GM19025 (cell line): Measurements from ENCODE around the gene RNFT2.

Experiments
- ATAC-seq: cut with Tn5 transposase; IDR thresholded peaks from one replicate; pipeline ENCODE4 v1.9.1; 2021; ENCODE audit warnings: mild to moderate bottlenecking, low read depth, moderate library complexity; ENCODE audit not compliant: unreplicated experiment

RNFT2 gene

DNA sequence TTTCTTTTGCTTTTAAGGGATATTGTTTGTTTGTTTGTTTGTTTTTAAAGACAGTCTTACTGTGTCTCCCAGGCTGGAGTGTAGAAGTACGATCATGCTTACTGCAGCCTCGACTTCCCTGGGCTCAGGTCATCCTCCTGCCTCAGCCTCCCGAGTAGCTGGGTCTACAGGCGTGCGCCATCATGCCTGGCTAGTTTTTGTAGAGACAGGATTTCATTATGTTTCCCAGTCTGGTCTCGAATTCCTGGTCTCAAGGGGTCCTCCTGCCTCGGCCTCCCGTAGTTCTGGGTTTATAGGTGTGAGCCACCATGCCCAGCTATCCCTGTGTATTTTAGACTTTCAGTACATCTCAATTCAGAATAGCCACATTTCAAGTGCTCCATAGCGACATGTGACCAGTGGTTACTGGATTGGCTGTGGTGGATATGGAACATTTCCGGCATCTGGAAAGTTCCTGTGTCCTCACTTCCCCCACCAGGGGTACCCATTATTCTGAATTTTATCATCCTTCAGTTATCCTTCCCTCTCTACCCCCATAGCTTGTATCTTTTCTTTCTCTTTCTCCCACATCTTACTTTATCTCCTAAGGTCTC lies 82.0 kb downstream of the RNFT2 start:
- no peak for ATAC-seq

DNA sequence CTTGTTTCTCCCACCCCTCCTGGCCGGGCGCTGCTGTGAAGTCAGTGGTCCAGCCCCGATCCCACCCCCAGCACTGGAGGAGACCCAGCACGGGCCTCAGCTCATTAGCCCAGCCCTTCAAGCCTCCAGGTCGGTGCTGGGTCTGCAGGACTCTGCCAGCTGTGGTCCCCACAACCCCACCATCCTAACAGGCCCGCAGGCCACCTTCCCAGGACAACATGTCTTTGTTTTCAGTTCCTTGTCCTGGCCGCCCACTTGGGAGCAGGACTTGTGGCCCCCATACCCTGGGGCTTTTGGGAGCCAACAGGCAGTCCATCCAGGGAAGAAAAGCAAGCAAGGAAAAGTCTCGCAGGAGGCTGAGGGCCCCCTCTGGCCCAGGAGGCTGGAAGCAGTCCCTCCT lies 83.2 kb downstream of the RNFT2 start:
- no peak for ATAC-seq

- no peak for ATAC-seq
Measured at GRCh38 chr12:116827432-116827831, 89.3 kb downstream of the RNFT2 start.

DNA sequence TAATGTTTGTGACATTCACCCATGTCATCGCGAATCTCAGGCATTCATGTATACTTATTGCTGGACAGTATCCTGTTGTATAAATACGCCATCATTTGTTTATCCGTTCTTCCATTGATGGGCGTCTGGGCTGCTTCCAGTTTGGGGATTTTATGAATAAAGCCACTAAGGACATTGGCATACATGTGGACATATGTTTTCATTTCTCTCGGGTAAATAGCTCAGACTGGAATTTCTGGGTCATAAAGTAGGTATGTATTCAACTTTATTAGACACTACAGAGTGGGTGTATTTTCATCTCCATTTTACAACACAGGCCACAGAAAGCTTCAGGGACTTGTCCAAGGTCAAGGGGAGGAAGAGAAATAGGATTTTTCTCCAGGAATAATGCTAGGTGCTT lies 94.2 kb downstream of the RNFT2 start:
- no peak for ATAC-seq

DNA sequence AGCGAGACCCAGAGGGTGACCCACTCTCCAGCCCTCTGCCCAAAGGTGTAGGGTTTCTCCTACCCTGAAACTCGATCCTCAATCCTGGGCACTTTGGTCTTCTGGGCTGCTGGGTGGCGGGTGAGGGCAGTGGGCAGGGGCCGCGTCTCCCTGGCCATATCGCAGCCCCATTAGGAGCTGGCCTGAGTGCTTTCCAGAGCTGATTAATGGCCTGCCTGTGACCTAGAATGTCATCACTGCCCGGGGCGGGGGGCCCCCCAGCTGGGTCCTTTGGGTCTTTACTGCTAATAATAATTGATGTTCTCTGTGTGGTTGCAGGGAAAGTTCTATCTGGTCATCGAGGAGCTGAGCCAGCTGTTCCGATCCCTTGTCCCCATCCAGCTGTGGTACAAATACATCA lies 95.4 kb downstream of the RNFT2 start:
- ATAC-seq: no peak

GRCh38 chr12:116835484-116835883 lies 97.4 kb downstream of the RNFT2 start:
- no peak for ATAC-seq

GRCh38 chr12:116837097-116837496 lies 99.0 kb downstream of the RNFT2 start:
- no peak for ATAC-seq

DNA sequence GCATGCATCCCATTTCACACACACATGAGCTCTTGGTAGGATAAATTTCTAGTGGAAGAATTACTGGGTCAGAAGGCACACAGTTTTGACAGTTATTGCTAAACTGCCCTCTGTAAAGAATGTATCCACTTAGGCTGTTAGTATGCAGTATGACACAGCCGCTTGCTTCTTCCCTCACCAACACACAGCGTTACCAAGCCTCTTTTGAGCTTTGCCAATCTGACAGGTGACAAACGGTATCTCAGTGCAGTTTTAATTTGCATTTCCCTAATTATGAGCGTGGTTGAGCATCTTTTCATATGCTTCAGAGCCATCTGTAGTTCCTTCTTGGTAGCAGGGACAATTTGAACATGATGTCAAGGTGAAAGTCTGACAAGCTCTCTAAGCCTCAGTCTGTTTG lies 100.2 kb downstream of the RNFT2 start:
- no peak for ATAC-seq

GRCh38 chr12:116839287-116839830 lies 101.2 kb downstream of the RNFT2 start:
- ATAC-seq: no peak

DNA sequence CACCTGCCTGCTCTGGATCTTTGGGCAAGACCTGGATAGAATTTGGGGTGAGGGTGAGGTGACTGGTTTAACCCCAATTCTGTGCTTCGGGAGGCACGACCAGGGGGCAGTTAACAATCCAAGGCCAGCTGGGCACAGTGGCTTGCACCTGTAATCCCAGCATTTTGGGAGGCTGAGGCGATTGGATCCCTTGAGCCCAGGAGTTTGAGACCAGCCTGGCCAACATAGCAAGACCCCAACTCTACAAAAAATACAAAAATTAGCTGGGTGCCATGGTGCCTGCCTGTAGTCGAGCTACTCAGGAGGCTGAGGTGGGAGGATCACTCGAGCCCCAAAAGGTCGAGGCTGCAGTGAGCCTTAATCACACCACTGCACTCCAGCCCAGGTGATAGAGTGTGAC lies 105.0 kb downstream of the RNFT2 start:
- no peak for ATAC-seq

GRCh38 chr12:116849216-116849615 lies 111.1 kb downstream of the RNFT2 start:
- ATAC-seq: no peak

- ATAC-seq: no peak
Measured at GRCh38 chr12:116852303-116852702, 114.2 kb downstream of the RNFT2 start.

- no peak for ATAC-seq
Measured at GRCh38 chr12:116853507-116853906, 115.4 kb downstream of the RNFT2 start.

DNA sequence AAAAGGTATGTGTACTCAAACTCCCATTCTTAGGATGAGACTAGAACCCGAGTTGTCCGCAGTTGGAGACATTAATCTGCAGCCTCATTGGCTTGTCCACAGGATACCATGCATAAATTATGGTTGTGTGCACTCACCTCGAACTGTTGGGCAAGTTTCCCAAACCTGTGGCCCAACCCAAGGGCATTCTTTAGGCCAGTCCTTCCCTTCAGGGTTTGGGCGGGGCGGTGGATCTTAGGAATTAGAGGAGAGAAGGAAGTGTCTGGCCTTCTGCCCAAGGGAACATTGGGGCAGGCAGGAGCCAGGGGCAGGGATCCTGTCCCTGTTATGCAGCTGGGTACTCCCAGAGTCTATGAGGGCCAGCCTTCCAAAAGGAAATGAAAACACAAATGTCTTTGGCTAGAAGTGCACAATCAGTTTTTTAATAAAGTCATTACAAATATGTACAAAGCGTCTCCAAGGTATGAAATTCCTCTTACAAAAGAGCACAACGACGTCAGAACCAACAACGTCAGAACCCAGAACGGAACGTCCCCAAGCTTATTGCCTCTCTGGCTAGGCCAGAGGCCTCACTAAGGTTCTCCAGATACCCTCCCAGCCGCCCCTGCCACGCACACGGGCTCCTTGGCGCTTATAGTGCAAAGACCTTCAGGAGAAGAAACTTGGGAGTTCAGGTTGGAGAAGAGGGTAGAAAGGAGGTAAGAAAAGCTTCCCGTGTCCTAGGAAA lies 117.8 kb downstream of the RNFT2 start:
- ATAC-seq: no peak

GRCh38 chr12:116856729-116857128 lies 118.6 kb downstream of the RNFT2 start:
- no peak for ATAC-seq

- no peak for ATAC-seq
Measured at GRCh38 chr12:116859079-116859478, 121.0 kb downstream of the RNFT2 start.

DNA sequence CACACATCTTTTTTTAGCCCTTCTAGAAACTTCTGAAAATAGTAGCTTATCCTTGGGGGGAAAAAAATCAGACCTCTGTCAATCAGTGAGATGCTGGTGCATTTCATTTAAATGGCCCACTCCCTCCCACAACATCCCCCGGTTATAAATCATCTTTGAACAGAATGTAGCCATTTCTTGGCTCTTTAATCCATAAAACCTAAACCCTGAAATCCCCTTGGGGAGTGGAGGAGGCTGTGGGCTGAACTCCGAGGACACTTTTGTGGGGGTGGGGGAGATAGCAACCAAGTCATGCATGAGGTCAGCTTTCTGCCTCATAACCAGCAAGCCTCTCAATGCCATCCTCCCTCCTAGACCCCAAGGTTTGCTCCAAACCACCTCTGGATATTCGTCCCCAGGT lies 122.1 kb downstream of the RNFT2 start:
- no peak for ATAC-seq

DNA sequence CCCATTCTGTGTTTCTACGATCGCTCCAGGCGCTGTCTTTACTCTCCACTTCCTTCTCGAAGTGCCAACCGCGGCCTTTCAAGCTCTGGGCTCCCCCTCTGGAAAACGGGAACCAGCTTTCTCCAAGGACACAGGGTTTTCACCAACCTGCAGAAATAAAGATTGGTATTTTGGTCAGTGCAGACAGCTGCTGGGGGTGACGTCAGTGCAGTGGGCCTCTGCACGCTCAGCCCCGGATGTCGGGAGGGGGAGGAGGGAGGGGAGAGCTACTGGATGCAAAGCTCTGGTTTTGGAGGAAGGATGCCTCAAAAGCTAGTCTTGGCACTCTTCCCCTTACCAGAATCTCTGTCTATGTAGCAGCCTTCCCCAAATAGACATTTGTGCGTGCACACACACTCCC lies 123.2 kb downstream of the RNFT2 start:
- peak; percentile 79 for ATAC-seq

DNA sequence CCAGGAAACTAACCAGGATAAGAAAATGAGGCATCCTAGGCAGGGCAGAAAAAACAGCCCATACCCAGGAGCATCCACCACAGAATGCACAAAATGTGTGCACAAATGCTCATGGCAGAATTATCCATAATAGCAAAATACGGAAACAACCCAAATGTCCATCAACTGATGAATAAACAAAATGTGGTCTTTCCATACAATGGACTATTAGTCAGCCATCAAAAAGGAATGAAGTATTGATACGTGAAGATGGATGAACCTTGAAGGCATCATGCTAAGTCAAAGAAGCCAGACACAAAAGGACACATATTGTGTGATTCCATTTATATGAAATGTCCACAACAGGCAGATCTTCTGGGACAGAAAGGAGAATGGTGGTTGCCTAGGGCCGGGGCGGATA lies 124.1 kb downstream of the RNFT2 start:
- no peak for ATAC-seq

GRCh38 chr12:116863275-116863767 lies 125.2 kb downstream of the RNFT2 start:
- no peak for ATAC-seq

DNA sequence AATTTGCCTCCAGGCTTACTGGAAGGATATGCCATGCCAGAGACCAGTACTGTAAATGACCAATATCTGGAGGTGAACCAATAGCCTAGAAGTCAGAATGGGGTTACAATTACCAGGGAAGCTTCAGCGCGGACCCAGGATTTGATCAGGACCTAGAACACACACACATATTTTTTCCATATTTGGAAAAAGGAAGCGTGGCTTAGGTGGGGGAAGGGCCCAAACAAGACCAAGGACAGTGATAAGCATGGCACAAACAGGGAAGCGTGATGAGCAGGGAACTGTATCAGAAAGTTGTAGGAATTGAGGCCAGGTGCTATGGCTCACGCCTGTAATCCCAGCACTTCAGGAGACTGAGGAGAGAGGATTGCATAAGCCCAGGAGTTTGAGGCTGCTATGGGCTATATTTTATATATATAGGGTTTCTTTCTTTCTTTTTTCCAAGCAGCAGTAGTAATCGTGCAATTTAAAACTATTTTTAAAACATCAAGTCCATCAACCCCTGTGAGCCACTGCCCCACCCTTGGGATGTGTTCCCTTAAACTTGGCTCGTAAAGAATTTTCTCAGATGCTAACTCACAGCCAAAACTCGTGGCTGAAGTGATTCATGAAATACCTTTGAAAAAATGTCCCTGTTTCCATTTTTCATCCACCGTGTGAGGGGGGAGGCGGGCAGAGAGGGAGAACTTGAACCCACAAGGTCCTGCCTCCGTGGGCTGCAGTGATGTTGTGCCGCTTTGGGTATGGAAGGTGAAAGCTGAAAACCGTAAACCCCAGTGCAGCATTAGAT lies 126.5 kb downstream of the RNFT2 start:
- ATAC-seq: no peak
